Peyer's patch (tissue), 4 donors: ENCODE measurements around the gene TMSB15C. TPM values are rescaled to one million over a fixed set of nuclear protein-coding genes. Genes with fewer than 3 reads are reported as not detected.
A peak's percentile ranks its signal among the peaks of the same experiment; 100 is the strongest.

Source experiments
- DNase-seq, 3 donors: peaks; one replicate each; pipeline ENCODE4 v3.0.0-alpha.2; 2017 to 2019
- H3K27ac ChIP-seq, 4 donors: fragments of 200-600 bp; sonication (generic); one replicate each; pipeline ENCODE4 v1.5.1; 2016 to 2019
- H3K27me3 ChIP-seq, 2 donors: fragments of 200-600 bp; sonication (generic); one replicate each; pipeline ENCODE4 v1.5.1; 2019
- H3K36me3 ChIP-seq, 3 donors: fragments of 200-600 bp; sonication (generic); one replicate each; pipeline ENCODE4 v1.5.1; 2016 to 2019
- H3K4me1 ChIP-seq, 4 donors: fragments of 200-600 bp; sonication (generic); one replicate each; pipeline ENCODE4 v1.5.1; 2016 to 2019
- H3K4me3 ChIP-seq, 4 donors: fragments of 200-600 bp; sonication (generic); 1 replicate in 3 of 4; 2 replicates in 1 of 4; pipeline ENCODE4 v1.5.1; 2016 to 2019; ENCODE audit warnings: mild to moderate bottlenecking in 1 of 4
- H3K9me3 ChIP-seq, 4 donors: fragments of 200-600 bp; sonication (generic); one replicate each; pipeline ENCODE4 v1.5.1; 2016 to 2019; ENCODE audit warnings: mild to moderate bottlenecking in 1 of 4
- POLR2A ChIP-seq, 2 donors: fragments of 450-650 bp; IDR thresholded peaks; one replicate each; pipeline ENCODE4 v1.5.1; 2017; ENCODE audit warnings: antibody characterized with exemption in 2 of 2, mild to moderate bottlenecking in 2 of 2, moderate library complexity in 2 of 2
- total RNA-seq, 4 donors: library from RNA; depleted of rRNA; stranded (reverse); fragments of >200 nt; gene quantifications; one replicate each; pipeline ENCODE4 v1.1.0, GENCODE V29; 2016
- TF ChIP-seq, protein P1 (sequence below), 6 experiments: fragments of 450-650 bp in 4 of 6; fragments of 200-600 bp in 2 of 6; sonication (generic) in 1 of 6; IDR thresholded peaks; one replicate each; pipeline ENCODE4 v1.5.1; 2017 to 2019; ENCODE audit warnings: antibody characterized with exemption in 6 of 6, mild to moderate bottlenecking in 3 of 6, moderate library complexity in 1 of 6

TMSB15C gene
- total RNA-seq, 4 donors from 2014 or later = 0.67 to 3.2 (median 1.6) TPM

DNA sequence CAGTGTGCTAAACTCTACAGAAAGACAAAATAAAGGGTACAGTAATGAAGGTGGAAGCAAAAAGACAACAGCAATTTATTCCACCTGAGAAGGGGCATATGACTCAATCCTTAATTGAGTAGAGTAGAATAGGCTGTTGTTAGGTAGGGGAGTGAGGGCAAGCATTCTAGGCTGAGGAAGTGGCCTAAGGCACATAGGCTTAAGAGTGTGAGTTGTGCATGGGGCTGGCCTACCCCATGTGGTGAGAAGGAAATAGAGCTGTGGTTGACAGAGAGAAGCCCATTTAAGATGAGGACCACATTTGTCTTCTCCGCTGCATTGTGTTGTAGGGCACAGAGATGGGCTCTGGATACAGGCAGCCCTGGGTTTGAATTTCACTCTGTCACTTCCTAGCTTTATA, 32.9 kb upstream of the TMSB15C start:
- Histone ChIP-seq H3K27ac (no peak overlapping the region), H3K4me1 (no peaks in the 10 kb centered on the region), H3K36me3 (no peaks in the 10 kb centered on the region), H3K27me3 (no peaks in the 10 kb centered on the region), H3K4me3 (no peak overlapping the region), H3K9me3 (no peaks in the 10 kb centered on the region)
- TF ChIP-seq, protein P1, sequence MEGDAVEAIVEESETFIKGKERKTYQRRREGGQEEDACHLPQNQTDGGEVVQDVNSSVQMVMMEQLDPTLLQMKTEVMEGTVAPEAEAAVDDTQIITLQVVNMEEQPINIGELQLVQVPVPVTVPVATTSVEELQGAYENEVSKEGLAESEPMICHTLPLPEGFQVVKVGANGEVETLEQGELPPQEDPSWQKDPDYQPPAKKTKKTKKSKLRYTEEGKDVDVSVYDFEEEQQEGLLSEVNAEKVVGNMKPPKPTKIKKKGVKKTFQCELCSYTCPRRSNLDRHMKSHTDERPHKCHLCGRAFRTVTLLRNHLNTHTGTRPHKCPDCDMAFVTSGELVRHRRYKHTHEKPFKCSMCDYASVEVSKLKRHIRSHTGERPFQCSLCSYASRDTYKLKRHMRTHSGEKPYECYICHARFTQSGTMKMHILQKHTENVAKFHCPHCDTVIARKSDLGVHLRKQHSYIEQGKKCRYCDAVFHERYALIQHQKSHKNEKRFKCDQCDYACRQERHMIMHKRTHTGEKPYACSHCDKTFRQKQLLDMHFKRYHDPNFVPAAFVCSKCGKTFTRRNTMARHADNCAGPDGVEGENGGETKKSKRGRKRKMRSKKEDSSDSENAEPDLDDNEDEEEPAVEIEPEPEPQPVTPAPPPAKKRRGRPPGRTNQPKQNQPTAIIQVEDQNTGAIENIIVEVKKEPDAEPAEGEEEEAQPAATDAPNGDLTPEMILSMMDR (IDR thresholded peaks at IDR 0.05) = no peak
- TF ChIP-seq POLR2A (IDR thresholded peaks at IDR 0.05) = no peak
- DNase-seq = peak in 1 of 3 donors; percentile 49

GRCh38 chrX:104105330-104106262, 29.6 kb upstream of the TMSB15C start:
- Histone ChIP-seq H3K36me3 (no peaks in the 10 kb centered on the region), H3K9me3 (no peaks in the 10 kb centered on the region), H3K27ac (no peak overlapping the region), H3K4me1 (no peaks in the 10 kb centered on the region), H3K27me3 (no peaks in the 10 kb centered on the region), H3K4me3 (no peak overlapping the region)
- DNase-seq = no peak
- TF ChIP-seq POLR2A (IDR thresholded peaks at IDR 0.05) = no peak
- TF ChIP-seq, protein P1 (IDR thresholded peaks at IDR 0.05) = no peak

- Histone ChIP-seq H3K4me3 (no peak overlapping the region), H3K27me3 (no peaks in the 10 kb centered on the region), H3K36me3 (no peaks in the 10 kb centered on the region), H3K4me1 (no peaks in the 10 kb centered on the region), H3K9me3 (no peaks in the 10 kb centered on the region), H3K27ac (no peak overlapping the region)
- TF ChIP-seq POLR2A (IDR thresholded peaks at IDR 0.05) = no peak
- TF ChIP-seq, protein P1 (IDR thresholded peaks at IDR 0.05) = no peak
- no peak for DNase-seq
These were observed 28.6 kb upstream of the TMSB15C start for GRCh38 chrX:104104676-104105075.

GRCh38 chrX:104098919-104099318, 22.9 kb upstream of the TMSB15C start:
- Histone ChIP-seq H3K36me3 (no peaks in the 10 kb centered on the region), H3K4me1 (no peaks in the 10 kb centered on the region), H3K4me3 (no peak overlapping the region), H3K27me3 (no peaks in the 10 kb centered on the region), H3K27ac (no peak overlapping the region), H3K9me3 (no peaks in the 10 kb centered on the region)
- no peak for DNase-seq
- TF ChIP-seq, protein P1 (IDR thresholded peaks at IDR 0.05) = no peak
- no peak for TF ChIP-seq POLR2A (IDR thresholded peaks at IDR 0.05)

DNA sequence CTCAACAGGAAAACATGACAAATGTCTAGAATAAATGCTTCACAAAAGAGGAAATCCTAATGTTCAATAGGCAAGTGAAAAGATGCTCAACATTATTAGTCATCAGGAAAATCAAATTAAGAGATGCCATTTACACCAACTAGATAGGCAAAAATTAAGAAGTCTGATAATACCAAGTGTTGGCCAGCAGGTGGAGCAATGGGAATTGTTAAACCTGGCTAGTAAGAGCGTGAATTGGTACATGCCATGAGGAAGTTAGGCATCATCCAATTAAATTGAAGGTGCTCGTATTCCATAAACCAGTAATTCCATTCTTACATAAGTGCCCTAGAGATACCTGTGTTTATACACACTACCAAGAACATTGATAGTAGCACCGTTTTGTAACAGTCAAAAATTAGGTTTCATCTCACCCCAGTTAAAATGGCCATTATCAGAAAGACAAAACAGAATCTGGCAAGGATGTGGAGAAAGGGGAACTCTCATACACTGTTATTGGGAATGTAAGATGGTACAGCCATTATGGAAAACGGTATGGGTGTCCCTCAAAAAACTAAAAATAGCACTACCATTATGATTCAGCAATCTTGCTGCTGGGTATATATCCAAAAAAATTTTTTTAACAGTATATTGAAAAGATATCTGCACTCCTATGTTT, 22.2 kb upstream of the TMSB15C start:
- TF ChIP-seq, protein P1 (IDR thresholded peaks at IDR 0.05) = peak in 5 of 6 experiments; percentile 50 to 72 (median 62)
- TF ChIP-seq POLR2A (IDR thresholded peaks at IDR 0.05) = no peak
- peak in 2 of 3 donors; percentile 29 to 72 for DNase-seq
- H3K27ac ChIP-seq = no peak overlapping the region
- no peaks in the 10 kb centered on the region for H3K27me3 ChIP-seq
- H3K4me3 ChIP-seq = no peak overlapping the region
- H3K4me1 ChIP-seq = no peaks in the 10 kb centered on the region
- H3K36me3 ChIP-seq = no peaks in the 10 kb centered on the region
- H3K9me3 ChIP-seq = no peaks in the 10 kb centered on the region
